Measurements from ENCODE around the gene VDR.

VDR gene

DNA sequence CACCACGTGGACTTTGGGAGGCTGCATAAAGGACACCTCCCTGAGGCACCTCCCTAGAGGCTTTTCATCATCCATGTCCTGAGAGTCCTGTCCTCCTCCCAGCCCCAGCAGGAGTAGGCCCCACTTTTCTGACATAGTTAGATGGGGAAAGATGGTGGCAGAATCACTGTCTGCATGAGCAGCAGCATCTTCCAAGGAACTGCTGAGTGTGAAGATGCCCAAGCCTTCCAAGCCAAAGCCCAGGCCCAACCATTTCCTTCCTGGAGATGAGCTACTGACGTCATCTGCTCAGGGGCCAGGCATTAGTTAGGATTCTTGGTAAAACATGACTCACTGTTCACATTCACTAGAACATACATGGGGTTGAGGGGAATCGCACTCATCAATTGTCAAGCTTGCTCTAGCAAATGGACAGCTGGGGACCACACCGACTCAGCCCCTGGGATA lies 37.3 kb downstream of the VDR start:
- DNase-seq: no peak

DNA sequence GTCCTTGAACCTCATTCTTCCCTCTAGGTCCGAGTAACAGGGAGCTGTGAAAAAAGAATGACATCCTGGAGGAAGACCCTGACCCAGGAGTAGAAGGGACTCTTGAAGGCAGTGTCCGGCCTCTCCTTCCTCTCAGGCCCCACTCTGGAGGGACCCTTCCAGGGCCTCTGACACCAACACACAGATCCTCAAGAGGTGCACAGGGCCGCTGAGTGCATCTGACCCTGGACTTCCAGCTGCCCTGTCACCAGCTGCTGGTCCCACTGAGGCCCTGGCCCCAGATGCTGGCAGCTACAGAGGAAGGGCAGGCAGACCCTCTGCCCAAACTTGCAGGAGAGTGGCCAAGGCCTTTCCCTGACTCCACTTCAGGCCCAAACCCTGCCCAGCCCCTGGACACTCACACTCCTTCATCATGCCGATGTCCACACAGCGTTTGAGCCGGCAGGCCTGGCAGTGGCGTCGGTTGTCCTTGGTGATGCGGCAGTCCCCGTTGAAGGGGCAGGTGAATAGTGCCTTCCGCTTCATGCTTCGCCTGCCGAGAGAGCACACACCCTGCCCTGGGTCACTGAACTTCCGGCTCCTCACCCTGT lies 40.1 kb downstream of the VDR start:
- DNase-seq: no peak

DNA sequence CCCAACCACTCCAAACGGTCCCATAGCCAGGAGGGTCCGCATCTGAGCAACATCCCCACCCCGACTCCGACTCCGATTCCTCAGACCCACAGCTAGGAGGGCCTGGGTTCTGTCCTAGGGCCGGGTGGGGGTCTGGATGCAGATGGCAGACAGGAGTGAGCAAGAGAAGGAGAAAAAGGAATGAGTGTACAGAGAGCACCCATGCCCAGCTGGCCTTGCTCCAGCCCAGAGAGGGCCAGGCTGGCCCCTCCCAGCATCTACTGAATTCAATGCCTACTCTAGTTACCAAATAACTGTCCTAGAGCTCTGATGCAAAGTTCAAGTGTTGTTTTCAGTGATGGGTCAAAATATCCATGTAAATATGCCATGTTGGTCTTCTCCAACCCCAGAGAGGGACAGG lies 40.8 kb downstream of the VDR start:
- DNase-seq: no peak

DNA sequence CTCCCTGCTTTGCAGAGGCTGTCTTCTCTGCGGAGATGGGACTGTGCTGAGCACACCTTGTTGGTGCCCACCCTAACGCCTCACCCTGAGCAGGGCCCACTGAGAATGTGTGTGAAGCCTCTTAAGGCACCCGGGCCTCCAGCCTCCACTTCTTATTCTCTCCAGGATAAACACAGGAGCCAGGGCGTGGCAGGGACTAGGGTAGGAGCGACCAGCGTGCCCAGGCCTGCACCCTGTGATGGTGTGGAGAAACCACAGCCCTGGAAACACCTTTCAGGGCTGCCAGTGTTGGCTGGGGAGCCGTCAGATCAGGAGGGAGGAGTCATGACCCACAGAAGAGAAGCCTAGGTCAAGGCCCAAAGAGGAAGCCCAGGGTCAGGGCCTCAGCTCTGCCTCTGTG lies 41.3 kb downstream of the VDR start:
- no peak for DNase-seq

DNA sequence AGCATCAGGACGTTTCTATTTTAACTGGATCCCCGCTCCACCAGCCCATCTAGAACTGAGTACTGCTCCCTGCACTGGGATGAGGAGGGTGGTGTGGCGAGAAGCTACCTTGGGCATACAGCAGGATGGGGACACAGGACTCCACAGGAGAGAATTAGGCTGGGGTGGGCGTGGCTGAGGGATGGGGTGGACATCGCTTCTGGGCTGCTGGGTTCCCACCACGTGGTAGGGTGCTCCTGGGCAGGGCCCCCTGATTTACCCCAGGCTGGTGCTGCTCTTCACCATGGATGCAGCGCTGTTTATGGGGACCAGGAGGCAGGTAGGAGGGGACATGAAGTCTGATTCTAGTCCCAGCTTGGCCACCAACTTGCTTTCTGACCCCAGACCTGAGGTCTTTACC lies 41.9 kb downstream of the VDR start:
- DNase-seq: no peak

DNA sequence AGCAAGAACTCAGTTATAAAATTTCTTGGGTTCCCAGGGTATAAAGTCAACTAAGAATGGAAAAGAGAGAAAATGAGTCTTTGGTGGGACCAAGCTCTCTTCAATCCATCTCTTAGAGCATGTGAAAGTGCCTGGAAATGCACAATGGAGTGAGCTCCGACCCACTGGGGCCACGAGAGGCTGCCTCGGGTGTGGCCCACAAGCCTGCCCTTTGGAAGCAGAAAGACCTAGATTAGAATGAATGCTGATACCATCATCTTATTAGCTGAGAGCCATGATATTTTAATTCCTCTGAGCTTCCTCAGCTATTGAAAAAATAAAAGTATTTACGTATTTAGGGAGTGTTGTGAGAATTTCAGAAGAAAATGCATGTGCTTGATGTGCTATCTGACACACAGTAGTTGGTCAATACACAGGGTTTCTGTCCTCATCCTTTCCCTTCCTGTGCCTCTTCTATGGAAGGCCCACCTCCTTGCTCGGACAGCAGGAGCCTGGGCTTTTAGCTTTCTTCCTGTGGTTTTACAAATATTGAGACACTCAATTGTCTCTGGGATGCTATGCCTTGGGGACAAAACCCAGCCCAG lies 42.5 kb downstream of the VDR start:
- no peak for DNase-seq

- no peak for DNase-seq
These were observed 43.9 kb downstream of the VDR start for GRCh38 chr12:47860873-47861272.

DNA sequence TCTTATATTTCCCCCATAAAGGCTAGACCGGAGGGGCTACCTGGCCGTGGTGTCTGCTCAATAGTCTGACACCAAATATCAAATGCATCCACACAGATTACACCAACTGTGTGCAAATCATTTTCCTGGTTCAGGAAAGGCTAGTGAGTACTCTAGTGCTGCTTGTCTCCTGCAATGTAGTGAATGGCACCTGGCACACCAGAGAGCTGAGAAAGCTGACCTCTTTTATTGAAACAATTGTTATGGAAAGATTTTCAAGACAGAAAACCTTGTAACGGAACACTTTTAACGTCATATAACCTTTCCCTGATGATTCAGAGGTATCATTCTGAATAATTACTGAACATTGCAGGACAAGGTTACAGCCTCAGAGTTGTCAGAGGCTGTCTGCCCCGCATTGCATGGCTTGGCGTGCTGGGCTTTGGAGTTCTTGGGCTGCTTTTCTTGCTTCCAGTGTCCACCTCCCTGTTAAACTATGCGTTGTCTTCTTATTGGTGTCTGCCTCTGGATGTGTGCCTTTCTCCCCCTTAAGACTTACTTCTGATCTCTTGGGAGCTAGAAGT lies 44.4 kb downstream of the VDR start:
- DNase-seq: no peak

DNA sequence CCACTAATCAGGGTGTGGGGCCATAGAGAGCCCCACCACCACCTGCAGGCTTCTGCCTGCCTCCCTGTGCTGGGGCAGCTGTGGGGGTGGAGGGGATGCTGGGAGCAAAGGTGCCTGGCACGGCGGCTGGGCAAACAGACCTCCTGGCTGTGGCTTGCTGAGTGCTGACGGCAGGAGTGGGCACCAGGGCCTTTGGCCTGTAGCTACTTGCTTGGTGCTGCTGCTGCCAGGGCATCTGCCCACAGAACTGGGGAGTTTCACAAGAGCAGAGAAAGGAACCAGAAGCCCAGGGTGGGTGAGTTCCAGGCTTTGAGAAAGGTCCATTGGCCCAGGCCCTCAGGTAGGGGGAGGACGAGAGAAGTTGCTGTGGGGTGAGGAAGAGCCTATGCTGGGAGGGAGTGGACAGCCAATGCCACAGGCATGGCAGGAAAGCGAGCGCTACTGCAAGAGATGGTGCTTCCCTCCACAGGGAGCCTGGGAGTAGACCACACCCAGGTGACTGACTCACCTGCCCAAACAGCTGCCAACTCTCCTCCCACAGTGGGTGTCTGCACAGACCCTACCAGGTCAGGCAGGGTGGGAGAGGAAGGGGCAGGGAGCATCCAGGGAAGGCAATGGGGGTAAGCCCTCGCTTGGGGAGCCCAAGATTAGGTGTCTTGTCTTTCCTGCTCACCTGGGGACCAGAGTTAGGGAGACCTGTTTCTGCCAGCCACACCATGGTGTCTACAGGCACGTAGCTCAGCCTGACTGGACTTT lies 46.1 kb downstream of the VDR start:
- no peak for DNase-seq

DNA sequence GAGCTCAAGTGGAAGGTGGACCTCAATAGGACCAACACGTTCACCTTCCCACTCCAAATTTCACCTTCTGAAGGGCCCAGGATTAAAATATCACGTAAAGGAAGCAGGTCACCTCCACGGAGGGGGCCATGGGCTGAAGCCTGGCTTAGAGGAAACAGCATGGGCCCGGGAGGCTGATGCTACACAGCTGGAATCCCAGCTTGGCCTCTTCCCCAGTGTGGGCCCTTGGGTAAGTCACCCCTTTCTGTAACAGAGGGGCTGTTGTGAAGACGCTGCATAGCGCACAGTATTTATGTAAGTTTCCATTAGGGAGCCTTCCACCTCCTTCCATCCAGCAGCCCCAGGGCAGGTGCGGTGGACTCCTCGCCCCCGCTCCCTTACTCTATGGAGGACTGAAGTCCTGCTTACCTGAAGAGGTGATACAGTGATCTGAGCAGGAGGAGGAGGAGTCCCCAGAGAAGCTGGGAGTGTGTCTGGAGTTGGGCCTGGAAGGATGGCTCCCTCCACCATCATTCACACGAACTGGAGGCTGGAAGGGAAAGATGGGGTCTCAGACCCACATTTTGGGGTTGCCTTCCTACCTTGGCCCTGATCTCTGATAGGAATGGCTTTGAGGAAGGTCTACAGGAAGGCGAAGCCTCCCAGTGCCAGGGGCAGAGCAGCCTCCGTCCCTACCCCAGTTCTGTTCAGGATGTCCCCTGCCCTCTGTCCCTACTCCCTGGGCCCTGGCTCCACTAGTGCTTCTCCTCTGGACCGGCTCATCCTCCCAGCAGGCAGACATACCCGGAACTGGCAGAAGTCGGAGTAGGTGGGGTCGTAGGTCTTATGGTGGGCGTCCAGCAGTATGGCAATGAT lies 47.8 kb downstream of the VDR start:
- DNase-seq: no peak

- DNase-seq: no peak
These were observed 48.7 kb downstream of the VDR start for GRCh38 chr12:47856094-47856493.

DNA sequence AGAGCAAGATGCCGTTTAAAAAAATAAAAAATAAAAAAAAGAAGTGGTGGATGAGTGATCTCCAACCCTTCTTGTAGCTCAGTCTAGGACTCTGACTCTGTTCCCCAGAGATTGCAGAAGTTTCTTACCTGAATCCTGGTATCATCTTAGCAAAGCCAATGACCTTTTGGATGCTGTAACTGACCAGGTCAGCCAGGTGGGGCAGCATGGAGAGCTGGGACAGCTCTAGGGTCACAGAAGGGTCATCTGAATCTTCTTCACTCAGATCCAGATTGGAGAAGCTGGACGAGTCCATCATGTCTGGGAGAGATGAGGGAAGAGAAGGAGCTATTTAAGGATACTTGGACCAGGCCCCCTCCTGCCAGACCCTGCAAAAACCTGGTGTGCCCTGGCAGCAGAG lies 49.3 kb downstream of the VDR start:
- DNase-seq: no peak

GRCh38 chr12:47854531-47854930 lies 50.3 kb downstream of the VDR start:
- DNase-seq: no peak

GRCh38 chr12:47852096-47852571 lies 52.7 kb downstream of the VDR start:
- no peak for DNase-seq

GRCh38 chr12:47851303-47851952 lies 53.4 kb downstream of the VDR start:
- DNase-seq: no peak

DNA sequence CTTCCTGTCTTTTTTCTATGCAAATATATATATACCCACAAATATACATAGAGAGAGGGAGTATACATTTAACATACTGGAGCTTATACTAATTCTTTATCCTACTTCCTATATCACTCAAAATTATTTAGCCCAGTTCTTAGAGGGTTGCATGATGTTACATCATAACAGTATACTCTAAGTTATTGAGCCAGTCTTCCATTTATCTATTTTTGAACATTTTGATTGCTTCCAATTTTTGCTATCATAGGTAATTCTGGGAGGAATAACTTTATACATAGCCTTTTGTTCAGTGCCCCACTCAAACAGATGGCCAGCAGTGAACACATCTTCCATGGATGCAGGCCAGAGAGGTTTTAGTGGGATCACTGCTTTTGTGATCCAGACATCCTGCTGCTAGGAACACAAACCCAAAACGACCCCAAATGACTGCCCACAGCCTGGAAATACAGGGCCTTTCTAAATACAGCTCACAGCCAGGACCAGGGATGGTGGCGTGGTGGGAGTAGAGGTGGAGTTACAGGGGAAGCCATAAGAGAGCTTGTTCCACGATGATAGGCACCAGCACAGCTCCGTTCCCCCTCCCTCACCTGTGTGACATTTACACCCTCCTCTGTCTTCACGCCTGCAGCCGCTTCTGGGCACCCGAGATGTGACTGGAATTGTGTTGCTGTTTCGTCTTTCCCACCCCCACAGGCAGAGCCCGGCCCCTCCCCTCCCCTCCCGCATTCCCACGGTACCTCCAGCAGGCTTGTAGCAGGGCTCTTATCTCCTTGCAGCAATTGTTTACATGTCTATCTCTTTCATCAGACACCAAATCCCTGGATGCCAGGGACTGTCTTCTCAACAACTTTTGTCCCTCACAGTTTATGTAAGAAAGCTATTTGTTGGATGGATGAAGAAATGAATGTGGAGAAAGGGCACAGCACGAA lies 54.4 kb downstream of the VDR start:
- DNase-seq: no peak

DNA sequence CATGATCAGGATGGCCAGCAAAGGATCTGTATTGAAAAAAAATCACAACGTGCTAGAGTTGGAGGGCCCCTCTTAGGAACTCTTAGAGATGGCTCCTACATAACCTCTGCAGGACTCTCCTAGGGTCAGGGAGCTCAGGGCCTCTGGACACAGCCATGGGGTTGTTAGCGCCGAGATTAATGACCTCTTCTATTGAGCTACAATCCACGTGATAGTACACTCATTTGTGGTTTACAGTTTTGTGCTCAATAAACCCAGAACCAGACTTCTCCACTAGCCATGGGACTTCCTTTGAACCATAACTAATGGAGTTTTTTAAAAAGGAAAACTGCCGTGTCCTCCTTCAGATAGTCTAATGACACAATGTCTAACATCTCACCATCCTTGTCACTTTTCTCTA lies 55.5 kb downstream of the VDR start:
- no peak for DNase-seq

GRCh38 chr12:47848853-47849252 lies 55.9 kb downstream of the VDR start:
- DNase-seq: no peak

- DNase-seq: no peak
These were observed 58.3 kb downstream of the VDR start for GRCh38 chr12:47846294-47846996.

DNA sequence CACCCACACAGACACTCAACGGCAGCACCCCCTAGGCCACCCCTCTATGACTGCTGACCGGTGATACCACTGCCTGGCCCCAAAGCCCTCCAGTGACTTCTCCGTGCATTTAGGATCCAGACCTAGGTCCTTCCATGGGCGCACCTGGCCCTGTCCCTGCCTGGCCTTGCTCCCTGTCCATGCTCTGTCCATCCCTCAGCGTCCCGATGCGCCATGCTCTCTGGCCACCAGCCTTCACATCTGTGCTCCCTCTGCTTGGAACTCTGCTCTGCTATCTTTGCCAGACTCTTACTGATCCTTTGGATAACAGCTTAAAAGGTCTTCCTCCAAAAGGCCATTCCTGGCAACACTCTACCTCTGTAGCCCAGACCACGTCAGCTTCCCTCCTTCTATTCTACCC lies 59.7 kb downstream of the VDR start:
- DNase-seq: no peak

All from activated naive CD4-positive, alpha-beta T cell (primary cell).